SK-N-SH (cell line): ENCODE results near the gene IL3. TPM values are rescaled to one million over a fixed set of nuclear protein-coding genes. Genes with fewer than 3 reads are reported as not detected.

Experiments used
- CTCF ChIA-PET: fragments of 300-600, 350-600 bp; formaldehyde crosslinking; extraction: SDS; loops from one replicate; lab custom pipeline; 2021; lab: Yijun Ruan, JAX
- POLR2A ChIA-PET: fragments of 350-600 bp; sonication (Branson Sonifier 250); formaldehyde crosslinking; extraction: SDS; loops from one replicate; lab custom pipeline; 2020; ENCODE audit warnings: antibody characterized with exemption, inconsistent platforms; lab: Yijun Ruan, JAX
- DNase-seq: peaks from one replicate; pipeline ENCODE4 v3.0.0; 2012
- H2AFZ ChIP-seq: fragments of 200-600 bp; sonication (generic); 2 replicates; pipeline ENCODE4 v1.8.1; 2016; ENCODE audit warnings: antibody characterized with exemption, mild to moderate bottlenecking, low read depth
- H3F3A ChIP-seq: fragments of 200-600 bp; sonication (generic); replicated peaks from 2 replicates; pipeline ENCODE3; 2016; ENCODE audit warnings: antibody characterized with exemption, mild to moderate bottlenecking; ENCODE audit not compliant: insufficient read depth
- H3K27ac ChIP-seq, 2 experiments: fragments of 200-500 bp in 1 of 2; fragments of 200-600 bp in 1 of 2; sonication (Bioruptor generic) in 1 of 2; sonication (generic), shearing (Covaris generic) in 1 of 2; 2 replicates each; pipeline versions ENCODE4 v1.5.1 to v1.6.1; 2014 to 2016; ENCODE audit warnings: low read depth in 2 of 2, inconsistent platforms in 1 of 2, low read length in 1 of 2, mild to moderate bottlenecking in 1 of 2, mixed read lengths in 1 of 2
- H3K27me3 ChIP-seq: fragments of 200-600 bp; sonication (generic), shearing (Covaris generic); 2 replicates; pipeline ENCODE4 v1.6.1; 2016; ENCODE audit warnings: mixed run types; ENCODE audit not compliant: insufficient read depth
- H3K36me3 ChIP-seq, 2 experiments: fragments of 200-500 bp in 1 of 2; fragments of 200-600 bp in 1 of 2; sonication (Bioruptor generic) in 1 of 2; sonication (generic) in 1 of 2; replicated peaks in 1 of 2; 2 replicates each; pipeline versions ENCODE3 to v1.5.1; 2014 to 2016; ENCODE audit warnings: low read length in 1 of 2, mild to moderate bottlenecking in 1 of 2; ENCODE audit not compliant: insufficient read depth in 2 of 2, control insufficient read depth in 1 of 2
- H3K4me1 ChIP-seq, 2 experiments: fragments of 200-500 bp in 1 of 2; fragments of 200-600 bp in 1 of 2; sonication (Bioruptor generic) in 1 of 2; sonication (generic), shearing (Covaris generic) in 1 of 2; 2 replicates each; pipeline versions ENCODE4 v1.5.1 to v1.6.1; 2014 to 2016; ENCODE audit warnings: low read depth in 1 of 2, low read length in 1 of 2, mixed run types in 1 of 2; ENCODE audit not compliant: insufficient read depth in 2 of 2, control insufficient read depth in 1 of 2
- H3K4me2 ChIP-seq: fragments of 200-600 bp; sonication (generic), shearing (Covaris generic); 2 replicates; pipeline ENCODE4 v1.6.1; 2017; ENCODE audit warnings: mixed run types
- H3K4me3 ChIP-seq, 2 experiments: fragments of 200-500 bp in 1 of 2; fragments of 200-600 bp in 1 of 2; sonication (Bioruptor generic) in 1 of 2; sonication (generic), shearing (Covaris generic) in 1 of 2; 2 replicates each; pipeline versions ENCODE4 v1.5.1 to v1.8.1; 2014 to 2016; ENCODE audit warnings: low read depth in 2 of 2, inconsistent platforms in 1 of 2, low read length in 1 of 2, mild to moderate bottlenecking in 1 of 2, mixed read lengths in 1 of 2, moderate library complexity in 1 of 2
- H3K79me2 ChIP-seq: fragments of 200-600 bp; sonication (generic); 2 replicates; pipeline ENCODE4 v1.8.1; 2017; ENCODE audit warnings: mild to moderate bottlenecking; ENCODE audit not compliant: insufficient read depth
- H3K9ac ChIP-seq: fragments of 200-600 bp; sonication (generic); 2 replicates; pipeline ENCODE4 v1.6.1; 2017; ENCODE audit warnings: mixed run types
- H3K9me2 ChIP-seq: fragments of 200-600 bp; sonication (generic); 2 replicates; pipeline ENCODE4 v1.6.1; 2017; ENCODE audit warnings: mixed run types
- H3K9me3 ChIP-seq: fragments of 200-600 bp; sonication (generic); 2 replicates; pipeline ENCODE4 v1.6.1; 2017; ENCODE audit warnings: mixed run types, mild to moderate bottlenecking, moderate library complexity
- H4K20me1 ChIP-seq: fragments of 200-600 bp; sonication (generic); 2 replicates; pipeline ENCODE4 v1.6.1; 2017; ENCODE audit warnings: mild to moderate bottlenecking, mixed run types; ENCODE audit not compliant: insufficient read depth
- ELF1 ChIP-seq: IDR thresholded peaks from 2 replicates; pipeline ENCODE4 v1.4.0; 2012
- EZH2phosphoT487 ChIP-seq: fragments of 200-600 bp; sonication (generic); IDR thresholded peaks from 2 replicates; pipeline ENCODE4 v1.6.1; 2017; ENCODE audit warnings: low read depth, mixed run types, mild to moderate bottlenecking, antibody characterized with exemption, moderate library complexity, borderline replicate concordance
- FOXM1 ChIP-seq: IDR thresholded peaks from 2 replicates; pipeline ENCODE4 v1.4.0; 2012; ENCODE audit warnings: low read depth, mild to moderate bottlenecking
- GABPA ChIP-seq: IDR thresholded peaks from 2 replicates; pipeline ENCODE4 v1.4.0; 2012; ENCODE audit warnings: low read depth, mild to moderate bottlenecking
- MEF2A ChIP-seq: IDR thresholded peaks from 2 replicates; pipeline ENCODE4 v1.4.0; 2012; ENCODE audit warnings: low read depth, borderline replicate concordance
- NFIC ChIP-seq: IDR thresholded peaks from 2 replicates; pipeline ENCODE4 v1.4.0; 2012; ENCODE audit warnings: borderline replicate concordance
- POLR2AphosphoS5 ChIP-seq: IDR thresholded peaks from 2 replicates; pipeline ENCODE4 v1.6.1; 2012; ENCODE audit warnings: low read depth, low read length
- RXRA ChIP-seq: IDR thresholded peaks from 2 replicates; pipeline ENCODE4 v1.4.0; 2012; ENCODE audit warnings: low read depth, mild to moderate bottlenecking, borderline replicate concordance
- WGBS: methylation state at CpG from one replicate; pipeline ENCODE4 v1.1.6; 2017; ENCODE audit warnings: low lambda C conversion rate; 5-methylcytosine and 5-hydroxymethylcytosine counted together
- polyA plus RNA-seq, 3 experiments: library from polyadenylated mRNA; depleted of rRNA; stranded (reverse); fragments of >200 nt; gene quantifications; 2 replicates each; pipeline ENCODE4 v1.2.3, GENCODE V29; 2012
- TF ChIP-seq, protein P1 (sequence below): IDR thresholded peaks from 2 replicates; pipeline ENCODE4 v1.6.1; 2012; ENCODE audit warnings: mild to moderate bottlenecking, low read depth, low read length, moderate library complexity
- TF ChIP-seq, protein P2 (sequence below): IDR thresholded peaks from 2 replicates; pipeline ENCODE4 v1.4.0; 2012; ENCODE audit warnings: low read depth, borderline replicate concordance
- TF ChIP-seq, protein P3 (sequence below): fragments of 150-350 bp; IDR thresholded peaks from 2 replicates; pipeline ENCODE4 v1.6.1; 2017; ENCODE audit warnings: antibody characterized with exemption, low read length, low read depth, borderline replicate concordance
- TF ChIP-seq, protein P4 (sequence below): IDR thresholded peaks from 2 replicates; pipeline ENCODE4 v1.4.0; 2012; ENCODE audit warnings: low read depth

The IL3 gene
- polyA plus RNA-seq, 1 of the 3 experiments (the other 2 are of a cell fraction): not detected

DNA sequence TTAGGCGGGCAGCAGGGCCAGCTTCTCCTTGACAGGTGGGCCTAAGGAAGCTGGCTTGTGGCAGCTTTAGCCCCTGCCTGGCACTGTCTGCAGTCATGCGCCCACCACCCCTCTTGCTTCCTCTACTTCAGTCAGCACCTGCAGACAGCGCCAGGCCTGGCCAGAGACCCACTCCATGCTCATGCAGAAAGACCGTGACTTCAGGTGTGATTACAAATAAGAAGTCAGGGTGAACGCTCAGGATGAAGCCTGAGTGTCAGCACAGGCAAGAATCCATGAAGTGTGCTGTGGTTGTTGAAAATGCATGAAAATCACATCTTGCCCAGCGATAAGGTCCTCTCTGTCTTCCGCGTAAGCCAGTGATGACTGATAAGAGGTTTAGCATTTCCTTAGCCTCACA, 16.5 kb downstream of the IL3 start (continued):
- TF ChIP-seq, protein P1, sequence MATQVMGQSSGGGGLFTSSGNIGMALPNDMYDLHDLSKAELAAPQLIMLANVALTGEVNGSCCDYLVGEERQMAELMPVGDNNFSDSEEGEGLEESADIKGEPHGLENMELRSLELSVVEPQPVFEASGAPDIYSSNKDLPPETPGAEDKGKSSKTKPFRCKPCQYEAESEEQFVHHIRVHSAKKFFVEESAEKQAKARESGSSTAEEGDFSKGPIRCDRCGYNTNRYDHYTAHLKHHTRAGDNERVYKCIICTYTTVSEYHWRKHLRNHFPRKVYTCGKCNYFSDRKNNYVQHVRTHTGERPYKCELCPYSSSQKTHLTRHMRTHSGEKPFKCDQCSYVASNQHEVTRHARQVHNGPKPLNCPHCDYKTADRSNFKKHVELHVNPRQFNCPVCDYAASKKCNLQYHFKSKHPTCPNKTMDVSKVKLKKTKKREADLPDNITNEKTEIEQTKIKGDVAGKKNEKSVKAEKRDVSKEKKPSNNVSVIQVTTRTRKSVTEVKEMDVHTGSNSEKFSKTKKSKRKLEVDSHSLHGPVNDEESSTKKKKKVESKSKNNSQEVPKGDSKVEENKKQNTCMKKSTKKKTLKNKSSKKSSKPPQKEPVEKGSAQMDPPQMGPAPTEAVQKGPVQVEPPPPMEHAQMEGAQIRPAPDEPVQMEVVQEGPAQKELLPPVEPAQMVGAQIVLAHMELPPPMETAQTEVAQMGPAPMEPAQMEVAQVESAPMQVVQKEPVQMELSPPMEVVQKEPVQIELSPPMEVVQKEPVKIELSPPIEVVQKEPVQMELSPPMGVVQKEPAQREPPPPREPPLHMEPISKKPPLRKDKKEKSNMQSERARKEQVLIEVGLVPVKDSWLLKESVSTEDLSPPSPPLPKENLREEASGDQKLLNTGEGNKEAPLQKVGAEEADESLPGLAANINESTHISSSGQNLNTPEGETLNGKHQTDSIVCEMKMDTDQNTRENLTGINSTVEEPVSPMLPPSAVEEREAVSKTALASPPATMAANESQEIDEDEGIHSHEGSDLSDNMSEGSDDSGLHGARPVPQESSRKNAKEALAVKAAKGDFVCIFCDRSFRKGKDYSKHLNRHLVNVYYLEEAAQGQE: no peak
- TF ChIP-seq, protein P2, sequence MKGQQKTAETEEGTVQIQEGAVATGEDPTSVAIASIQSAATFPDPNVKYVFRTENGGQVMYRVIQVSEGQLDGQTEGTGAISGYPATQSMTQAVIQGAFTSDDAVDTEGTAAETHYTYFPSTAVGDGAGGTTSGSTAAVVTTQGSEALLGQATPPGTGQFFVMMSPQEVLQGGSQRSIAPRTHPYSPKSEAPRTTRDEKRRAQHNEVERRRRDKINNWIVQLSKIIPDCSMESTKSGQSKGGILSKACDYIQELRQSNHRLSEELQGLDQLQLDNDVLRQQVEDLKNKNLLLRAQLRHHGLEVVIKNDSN: no peak
- TF ChIP-seq GABPA: no peak
- no peak for TF ChIP-seq NFIC
- TF ChIP-seq POLR2AphosphoS5: no peak
- no peak for TF ChIP-seq MEF2A

- WGBS: 74% methylated on average over 4 of the region's 4 CpGs
- Histone ChIP-seq H3K4me1 (no peaks in the 10 kb centered on the region), H3K4me3 (no peak overlapping the region), H3K79me2 (no peaks in the 10 kb centered on the region), H2AFZ (no peak overlapping the region), H3K9ac (no peak overlapping the region), H3F3A (no peaks in the 10 kb centered on the region), H3K27me3 (no peaks in the 10 kb centered on the region), H3K27ac (no peak overlapping the region), H3K4me2 (no peak overlapping the region), H3K9me3 (no peaks in the 10 kb centered on the region), H3K9me2 (no peaks in the 10 kb centered on the region), H3K36me3 (no peaks in the 10 kb centered on the region), H4K20me1 (no peaks in the 10 kb centered on the region)
- ChIA-PET CTCF (interaction anchor here (1.0 to 2.7 kb wide), 2 partner anchors 13 to 15 kb away, joined by 3 to 21 read pairs; no protein-coding TSS in a partner anchor), POLR2A (no interaction called here)
- DNase-seq: no peak
- TF ChIP-seq, protein P2: no peak
- TF ChIP-seq EZH2phosphoT487 (no peak), RXRA (no peak), MEF2A (no peak), FOXM1 (no peak), ELF1 (no peak)
- TF ChIP-seq, protein P3, sequence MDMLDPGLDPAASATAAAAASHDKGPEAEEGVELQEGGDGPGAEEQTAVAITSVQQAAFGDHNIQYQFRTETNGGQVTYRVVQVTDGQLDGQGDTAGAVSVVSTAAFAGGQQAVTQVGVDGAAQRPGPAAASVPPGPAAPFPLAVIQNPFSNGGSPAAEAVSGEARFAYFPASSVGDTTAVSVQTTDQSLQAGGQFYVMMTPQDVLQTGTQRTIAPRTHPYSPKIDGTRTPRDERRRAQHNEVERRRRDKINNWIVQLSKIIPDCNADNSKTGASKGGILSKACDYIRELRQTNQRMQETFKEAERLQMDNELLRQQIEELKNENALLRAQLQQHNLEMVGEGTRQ: no peak
- TF ChIP-seq, protein P4, sequence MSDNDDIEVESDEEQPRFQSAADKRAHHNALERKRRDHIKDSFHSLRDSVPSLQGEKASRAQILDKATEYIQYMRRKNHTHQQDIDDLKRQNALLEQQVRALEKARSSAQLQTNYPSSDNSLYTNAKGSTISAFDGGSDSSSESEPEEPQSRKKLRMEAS: no peak
Measured at GRCh38 chr5:132079081-132079480, 18.6 kb downstream of the IL3 start.
